H9 (cell line): ENCODE results near the gene KHSRP. TPM values are rescaled to one million over a fixed set of nuclear protein-coding genes. Genes with fewer than 3 reads are reported as not detected.
A peak's percentile ranks its signal among the peaks of the same experiment; 100 is the strongest.

ENCODE experiments used
- DNase-seq: peaks from one replicate; pipeline ENCODE4 v3.0.0-alpha.2; 2017
- H2AFZ ChIP-seq: one replicate; pipeline ENCODE4 v1.6.1; 2013; ENCODE audit warnings: mild to moderate bottlenecking, low read length, control low read depth, moderate library complexity
- H2AK5ac ChIP-seq: 2 replicates; pipeline ENCODE4 v1.6.1; 2013; ENCODE audit warnings: low read length, control low read depth, mixed read lengths; ENCODE audit not compliant: insufficient read length
- H2BK120ac ChIP-seq: one replicate; pipeline ENCODE4 v1.6.1; 2013; ENCODE audit warnings: low read depth, mild to moderate bottlenecking, low read length, control low read depth, inconsistent platforms; ENCODE audit not compliant: poor library complexity, severe bottlenecking
- H2BK12ac ChIP-seq: 2 replicates; pipeline ENCODE4 v1.6.1; 2013; ENCODE audit warnings: low read length, control low read depth, mixed read lengths, low read depth; ENCODE audit not compliant: insufficient read length
- H2BK15ac ChIP-seq: 2 replicates; pipeline ENCODE4 v1.6.1; 2013; ENCODE audit warnings: low read depth, low read length, control low read depth
- H2BK20ac ChIP-seq: one replicate; pipeline ENCODE4 v1.6.1; 2013; ENCODE audit warnings: low read depth, mild to moderate bottlenecking, low read length, control low read depth, inconsistent platforms; ENCODE audit not compliant: poor library complexity, severe bottlenecking
- H2BK5ac ChIP-seq: 2 replicates; pipeline ENCODE4 v1.6.1; 2013; ENCODE audit warnings: low read length, control low read depth, mixed read lengths; ENCODE audit not compliant: insufficient read length
- H3K14ac ChIP-seq: 2 replicates; pipeline ENCODE4 v1.6.1; 2013; ENCODE audit warnings: low read length, control low read depth; ENCODE audit not compliant: insufficient read depth
- H3K18ac ChIP-seq: 2 replicates; pipeline ENCODE4 v1.6.1; 2013; ENCODE audit warnings: low read depth, mild to moderate bottlenecking, mixed read lengths, low read length, control low read depth; ENCODE audit not compliant: insufficient read length
- H3K23ac ChIP-seq: 2 replicates; pipeline ENCODE4 v1.6.1; 2013; ENCODE audit warnings: low read length, control low read depth, mixed read lengths, low read depth; ENCODE audit not compliant: insufficient read length
- H3K23me2 ChIP-seq: 2 replicates; pipeline ENCODE4 v1.6.1; 2013; ENCODE audit warnings: low read depth, mild to moderate bottlenecking, mixed read lengths, low read length, control low read depth; ENCODE audit not compliant: insufficient read length, poor library complexity, severe bottlenecking
- H3K27ac ChIP-seq: 2 replicates; pipeline ENCODE4 v1.5.1; 2013; ENCODE audit warnings: low read length, control low read depth, mixed read lengths, low read depth; ENCODE audit not compliant: insufficient read length
- H3K27me3 ChIP-seq: 2 replicates; pipeline ENCODE4 v1.6.1; 2013; ENCODE audit warnings: low read length, control low read depth, inconsistent platforms; ENCODE audit not compliant: insufficient read depth
- H3K4ac ChIP-seq: 2 replicates; pipeline ENCODE4 v1.6.1; 2013; ENCODE audit warnings: low read depth, mild to moderate bottlenecking, control low read depth, inconsistent platforms, low read length, moderate library complexity
- H3K4me1 ChIP-seq: 2 replicates; pipeline ENCODE4 v1.6.1; 2013; ENCODE audit warnings: low read length, control low read depth, inconsistent platforms; ENCODE audit not compliant: insufficient read depth
- H3K4me2 ChIP-seq: 2 replicates; pipeline ENCODE4 v1.6.1; 2013; ENCODE audit warnings: low read length, control low read depth, mixed read lengths; ENCODE audit not compliant: insufficient read length, insufficient read depth
- H3K56ac ChIP-seq: 2 replicates; pipeline ENCODE4 v1.6.1; 2013; ENCODE audit warnings: low read depth, mild to moderate bottlenecking, mixed read lengths, low read length, control low read depth; ENCODE audit not compliant: insufficient read length
- H3K79me1 ChIP-seq: 2 replicates; pipeline ENCODE4 v1.6.1; 2013; ENCODE audit warnings: low read depth, mild to moderate bottlenecking, moderate library complexity, low read length, control low read depth, inconsistent platforms; ENCODE audit not compliant: insufficient read depth, poor library complexity, severe bottlenecking
- H3K79me2 ChIP-seq: 2 replicates; pipeline ENCODE4 v1.6.1; 2013; ENCODE audit warnings: low read length, control low read depth, inconsistent platforms; ENCODE audit not compliant: insufficient read depth
- H3K9ac ChIP-seq: 2 replicates; pipeline ENCODE4 v1.6.1; 2013; ENCODE audit warnings: low read length, control low read depth, mixed read lengths; ENCODE audit not compliant: insufficient read length; ENCODE audit errors: extremely low read depth
- H3K9me3 ChIP-seq: one replicate; pipeline ENCODE4 v1.6.1; 2013; ENCODE audit warnings: low read depth, low read length, inconsistent platforms; ENCODE audit not compliant: control insufficient read depth
- H3T11ph ChIP-seq: one replicate; pipeline ENCODE4 v1.6.1; 2013; ENCODE audit warnings: mild to moderate bottlenecking, low read length, control low read depth, inconsistent platforms
- H4K20me1 ChIP-seq: one replicate; pipeline ENCODE4 v1.6.1; 2013; ENCODE audit not compliant: control insufficient read depth, insufficient read length, insufficient read depth
- H4K5ac ChIP-seq: 2 replicates; pipeline ENCODE4 v1.6.1; 2013; ENCODE audit warnings: low read depth, mild to moderate bottlenecking, mixed read lengths, low read length, control low read depth; ENCODE audit not compliant: insufficient read length
- H4K8ac ChIP-seq: replicated peaks from 2 replicates; pipeline ENCODE4 v1.6.1; 2013; ENCODE audit warnings: low read length, control low read depth, mixed read lengths, low read depth; ENCODE audit not compliant: insufficient read length
- H4K91ac ChIP-seq: 2 replicates; pipeline ENCODE4 v1.6.1; 2013; ENCODE audit warnings: low read depth, mild to moderate bottlenecking, moderate library complexity, mixed read lengths, low read length, control low read depth; ENCODE audit not compliant: insufficient read length
- H3K27ac Mint-ChIP-seq, 3 experiments: 2 replicates in 2 of 3; 3 replicates in 1 of 3; pipeline ENCODE4 v1.8.0; 2020 to 2021; ENCODE audit warnings: mixed read lengths in 3 of 3, mild to moderate bottlenecking in 1 of 3, moderate library complexity in 1 of 3
- H3K27me3 Mint-ChIP-seq: 2 replicates; pipeline ENCODE4 v1.8.0; 2021; ENCODE audit warnings: low read depth, mild to moderate bottlenecking, moderate library complexity, mixed read lengths
- H3K36me3 Mint-ChIP-seq, 3 experiments: 2 replicates in 2 of 3; 3 replicates in 1 of 3; pipeline ENCODE4 v1.8.0; 2020 to 2021; ENCODE audit warnings: low read depth in 3 of 3, mixed read lengths in 3 of 3; ENCODE audit not compliant: insufficient read depth in 1 of 3
- H3K4me1 Mint-ChIP-seq, 2 experiments: 2 replicates each; pipeline ENCODE4 v1.8.0; 2020; ENCODE audit warnings: mixed read lengths in 2 of 2
- H3K4me3 Mint-ChIP-seq, 2 experiments: 2 replicates in 1 of 2; 3 replicates in 1 of 2; pipeline ENCODE4 v1.8.0; 2020 to 2021; ENCODE audit warnings: mild to moderate bottlenecking in 2 of 2, mixed read lengths in 2 of 2, moderate library complexity in 1 of 2
- H3K9me3 Mint-ChIP-seq, 2 experiments: 2 replicates in 1 of 2; 3 replicates in 1 of 2; pipeline ENCODE4 v1.8.0; 2020; ENCODE audit warnings: mild to moderate bottlenecking in 2 of 2, mixed read lengths in 2 of 2, moderate library complexity in 1 of 2
- WGBS: extraction: QIAGEN DNeasy Blood & Tissue Kit; methylation state at CpG from one replicate; pipeline ENCODE4 v1.1.7; 2013; ENCODE audit warnings: missing lambda C conversion rate, low lambda C conversion rate, mixed read lengths; ENCODE audit not compliant: insufficient read length; ENCODE audit errors: extremely low coverage; 5-methylcytosine and 5-hydroxymethylcytosine counted together
- total RNA-seq: library from RNA; stranded (reverse); gene quantifications from 2 replicates; pipeline ENCODE4 v1.2.1, GENCODE V29; 2021
- TF ChIP-seq, protein P1 (sequence below): fragments of 200-600 bp; sonication (generic); conservative IDR thresholded peaks from 3 replicates; pipeline ENCODE4 v1.8.0; 2021; ENCODE audit warnings: antibody characterized with exemption, mild to moderate bottlenecking

The KHSRP gene
- total RNA-seq, 1 experiment from 2014 or later: 602 TPM

DNA sequence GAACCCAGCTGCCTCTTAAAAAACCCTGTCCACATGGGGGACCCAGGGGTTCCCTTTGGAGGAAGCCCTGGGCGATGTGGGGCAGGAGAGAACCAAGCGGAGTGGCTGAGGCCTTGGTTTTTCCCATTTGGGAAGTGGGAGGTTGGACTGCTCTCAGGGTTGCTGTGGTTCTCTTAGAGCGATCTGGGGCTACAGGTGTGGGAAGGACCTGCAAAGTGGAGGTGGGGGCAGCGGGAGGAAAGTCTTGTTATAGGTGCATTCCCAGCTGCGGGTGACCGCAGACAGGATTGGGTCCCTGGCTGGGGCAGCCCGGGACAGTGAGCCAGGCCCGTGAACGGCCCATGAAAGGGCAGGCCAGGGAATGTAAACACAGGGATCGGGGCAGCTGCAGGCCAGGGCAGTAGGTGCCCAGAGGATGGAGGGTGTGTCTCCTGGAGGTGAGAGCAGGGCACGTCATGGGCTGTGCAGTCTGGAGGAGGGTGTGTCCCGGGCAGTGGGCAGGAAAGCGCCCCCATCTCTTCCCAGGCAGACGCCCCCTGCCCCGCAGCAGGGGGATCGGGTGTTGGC, 34.2 kb upstream of the KHSRP start:
- Histone ChIP-seq H4K5ac (no peak overlapping the region), H2BK120ac (no peak overlapping the region), H3K27me3 (no peaks in the 10 kb centered on the region), H2AFZ (no peak overlapping the region), H3K18ac (no peak overlapping the region), H2BK12ac (no peak overlapping the region), H3K27ac (no peak overlapping the region), H3K14ac (no peak overlapping the region; the same call in 1 of the 2 replicates), H3K56ac (no peak overlapping the region), H3T11ph (no peak overlapping the region), H3K9ac (no peak overlapping the region), H3K23me2 (peaks cover 4% of the 10 kb centered on the region), H3K4ac (no peak overlapping the region), H4K91ac (no peak overlapping the region), H2AK5ac (no peak overlapping the region), H3K79me2 (no peaks in the 10 kb centered on the region), H3K23ac (no peak overlapping the region), H3K79me1 (no peaks in the 10 kb centered on the region), H2BK15ac (no peak overlapping the region), H3K4me1 (no peaks in the 10 kb centered on the region; the same call in 1 of the 2 replicates), H4K8ac (no peak overlapping the region), H2BK20ac (no peak overlapping the region), H4K20me1 (no peaks in the 10 kb centered on the region), H3K9me3 (peaks cover 8% of the 10 kb centered on the region), H2BK5ac (no peak overlapping the region), H3K4me2 (peak overlapping the region; percentile 41)
- Mint-ChIP-seq H3K27me3 (peaks cover 11% of the 10 kb centered on the region), H3K4me1 (peaks cover 10 to 15% of the 10 kb centered on the region in 2 experiments), H3K9me3 (peaks cover 4% of the 10 kb centered on the region in 2 experiments; a peak in 3 of 5 replicates), H3K36me3 (peaks cover 19 to 27% (median 23%) of the 10 kb centered on the region in 3 experiments), H3K27ac (no peak overlapping the region; a peak in 1 of 7 replicates), H3K4me3 (peak overlapping the region; percentile 82 to 89)
- no CpG with 5 or more reads among the region's 16 CpGs for WGBS
- no peak for DNase-seq
- TF ChIP-seq, protein P1, sequence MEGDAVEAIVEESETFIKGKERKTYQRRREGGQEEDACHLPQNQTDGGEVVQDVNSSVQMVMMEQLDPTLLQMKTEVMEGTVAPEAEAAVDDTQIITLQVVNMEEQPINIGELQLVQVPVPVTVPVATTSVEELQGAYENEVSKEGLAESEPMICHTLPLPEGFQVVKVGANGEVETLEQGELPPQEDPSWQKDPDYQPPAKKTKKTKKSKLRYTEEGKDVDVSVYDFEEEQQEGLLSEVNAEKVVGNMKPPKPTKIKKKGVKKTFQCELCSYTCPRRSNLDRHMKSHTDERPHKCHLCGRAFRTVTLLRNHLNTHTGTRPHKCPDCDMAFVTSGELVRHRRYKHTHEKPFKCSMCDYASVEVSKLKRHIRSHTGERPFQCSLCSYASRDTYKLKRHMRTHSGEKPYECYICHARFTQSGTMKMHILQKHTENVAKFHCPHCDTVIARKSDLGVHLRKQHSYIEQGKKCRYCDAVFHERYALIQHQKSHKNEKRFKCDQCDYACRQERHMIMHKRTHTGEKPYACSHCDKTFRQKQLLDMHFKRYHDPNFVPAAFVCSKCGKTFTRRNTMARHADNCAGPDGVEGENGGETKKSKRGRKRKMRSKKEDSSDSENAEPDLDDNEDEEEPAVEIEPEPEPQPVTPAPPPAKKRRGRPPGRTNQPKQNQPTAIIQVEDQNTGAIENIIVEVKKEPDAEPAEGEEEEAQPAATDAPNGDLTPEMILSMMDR: no peak
